SIG-M5 treated with dmso at 0.1 percent for 504 hours (cell line): ENCODE results near the gene EPSTI1.
"Not testable (repeated sequence)": the region's sequence is repeated elsewhere in the genome, so short reads cannot be mapped to it uniquely, and the experiment has no call there.

Experiments used
- DNase-seq: peaks from one replicate; lab custom pipeline; 2025; ENCODE audit not compliant: unreplicated experiment; lab: John Stamatoyannopoulos, UW

EPSTI1 gene

GRCh38 chr13:42895776-42896175 is 96.3 kb downstream of the EPSTI1 start:
- no peak for DNase-seq

GRCh38 chr13:42894765-42895243 is 97.2 kb downstream of the EPSTI1 start:
- DNase-seq = no peak

GRCh38 chr13:42893214-42893671 is 98.8 kb downstream of the EPSTI1 start:
- peak; percentile 52 for DNase-seq

- peak; percentile 84 for DNase-seq
These were observed 99.3 kb downstream of the EPSTI1 start for GRCh38 chr13:42892760-42893159.

- DNase-seq = no peak
These were observed 100.5 kb downstream of the EPSTI1 start for GRCh38 chr13:42891591-42891990.

- no peak for DNase-seq
These were observed 106.7 kb downstream of the EPSTI1 start for GRCh38 chr13:42885325-42885724.

GRCh38 chr13:42883771-42884467 is 108.1 kb downstream of the EPSTI1 start:
- peak; percentile 10 for DNase-seq

- DNase-seq = no peak
These were observed 108.9 kb downstream of the EPSTI1 start for GRCh38 chr13:42883142-42883541.

GRCh38 chr13:42880056-42880605 is 111.9 kb downstream of the EPSTI1 start:
- DNase-seq = no peak

- DNase-seq = no peak
These were observed 113.3 kb downstream of the EPSTI1 start for GRCh38 chr13:42878721-42879120.

GRCh38 chr13:42876887-42877545 is 115.0 kb downstream of the EPSTI1 start:
- no peak for DNase-seq

- DNase-seq = peak; percentile 78
These were observed 115.7 kb downstream of the EPSTI1 start for GRCh38 chr13:42876270-42876714.

- DNase-seq = no peak
These were observed 116.4 kb downstream of the EPSTI1 start for GRCh38 chr13:42875475-42876269.

- no peak for DNase-seq
These were observed 117.8 kb downstream of the EPSTI1 start for GRCh38 chr13:42874221-42874620.

GRCh38 chr13:42873081-42873480 is 119.0 kb downstream of the EPSTI1 start:
- no peak for DNase-seq

- DNase-seq = no peak
These were observed 124.8 kb downstream of the EPSTI1 start for GRCh38 chr13:42867232-42867631.

GRCh38 chr13:42865768-42866102 is 126.3 kb downstream of the EPSTI1 start:
- no peak for DNase-seq

- no peak for DNase-seq
These were observed 126.9 kb downstream of the EPSTI1 start for GRCh38 chr13:42864952-42865767.

- not testable (repeated sequence) for DNase-seq
These were observed 129.7 kb downstream of the EPSTI1 start for GRCh38 chr13:42862370-42862769.

GRCh38 chr13:42860485-42860884 is 131.6 kb downstream of the EPSTI1 start:
- DNase-seq = no peak
